ENCODE measurements around the gene LTC4S.
"Not testable (repeated sequence)": the region's sequence is repeated elsewhere in the genome, so short reads cannot be mapped to it uniquely, and the experiment has no call there.

Gene LTC4S

DNA sequence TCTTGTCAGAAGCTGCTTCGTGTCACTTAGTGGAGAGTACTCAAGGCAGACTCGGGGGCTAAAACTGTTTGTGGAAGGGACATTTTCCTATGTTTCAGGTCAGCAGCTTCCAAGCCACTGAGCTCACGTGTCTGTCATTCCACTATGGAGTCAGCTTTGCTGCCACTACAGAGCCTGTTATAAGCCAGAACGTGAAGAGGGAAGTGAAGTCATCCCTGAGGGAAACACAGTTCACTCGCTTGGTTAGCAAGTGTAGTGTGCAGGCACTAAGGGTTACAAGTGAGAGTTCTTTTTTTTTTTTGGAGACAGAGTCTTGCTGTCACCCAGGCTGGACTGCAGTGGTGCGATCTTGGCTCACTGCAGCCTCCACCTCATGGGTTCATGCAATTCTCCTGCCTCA is 24.5 kb upstream of the LTC4S start:
- H3K4me3 ChIP-seq (ENCODE audit: low read depth, low read length): no peak overlapping the region

DNA sequence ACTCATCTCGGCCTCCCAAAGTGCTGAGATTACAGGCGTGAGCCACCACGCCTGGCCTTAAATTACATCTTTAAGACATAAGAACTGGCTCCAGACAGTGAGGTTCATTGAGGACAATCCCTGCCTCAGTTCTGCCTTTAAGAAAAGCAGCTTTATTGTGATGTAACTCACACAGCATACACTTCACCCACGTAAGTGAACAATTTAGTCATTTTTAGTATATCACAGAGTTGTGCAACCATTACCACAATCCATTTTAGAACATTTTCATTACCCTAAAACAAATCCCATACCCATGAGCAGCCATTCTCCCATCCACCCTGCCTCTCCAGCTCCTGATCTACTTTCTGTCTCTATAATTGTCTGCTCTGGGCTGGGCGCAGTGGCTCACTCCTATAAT is 24.0 kb upstream of the LTC4S start:
- H3K4me3 ChIP-seq (ENCODE audit: low read depth, low read length): no peak overlapping the region

DNA sequence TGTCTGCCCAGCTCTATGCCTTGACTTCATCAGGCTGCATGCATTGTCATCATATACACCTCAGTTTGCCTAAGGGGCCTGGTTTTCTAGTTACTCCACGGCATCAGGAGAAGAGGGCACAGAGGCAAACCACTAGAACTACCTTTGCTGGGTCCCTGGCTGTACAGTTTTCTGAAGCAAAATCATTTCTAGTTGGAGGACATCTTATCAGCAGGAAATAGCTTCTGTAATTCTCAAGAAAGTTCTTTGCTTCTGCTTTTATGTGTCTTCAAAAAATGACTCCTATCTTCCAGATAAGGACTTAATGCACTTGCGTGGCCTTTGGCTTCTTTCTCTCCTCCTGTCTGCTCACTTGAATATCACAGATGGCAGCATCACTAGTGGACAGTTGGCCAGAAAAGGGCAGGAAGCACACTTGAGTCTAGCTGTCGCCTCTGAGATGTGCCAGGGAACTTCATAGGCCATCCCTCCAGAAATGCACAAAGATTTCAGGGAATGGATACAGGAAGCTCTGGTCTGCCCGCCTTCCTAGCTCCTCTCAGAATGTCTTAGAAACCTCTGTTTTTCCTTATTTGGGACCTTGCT is 22.4 kb upstream of the LTC4S start:
- H3K4me3 ChIP-seq (ENCODE audit: low read depth, low read length): no peak overlapping the region

DNA sequence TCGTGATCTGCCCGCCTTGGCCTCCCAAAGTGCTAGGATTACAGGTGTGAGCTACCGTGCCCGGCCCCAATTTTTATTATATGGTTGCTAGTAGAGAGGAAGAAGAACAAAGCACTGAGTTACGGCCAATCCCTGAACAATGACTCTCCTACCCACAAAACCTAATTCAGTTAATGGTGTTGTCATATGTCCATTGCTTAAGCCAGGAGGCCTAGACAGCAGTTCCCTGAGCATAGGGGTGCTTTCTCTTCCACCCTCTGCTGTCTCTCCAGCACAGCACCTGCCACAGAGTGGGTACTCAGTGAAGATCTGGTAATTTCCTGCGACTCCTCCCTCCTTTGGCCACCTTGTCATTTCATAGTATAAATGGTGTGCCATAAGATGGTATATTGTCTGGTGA is 21.4 kb upstream of the LTC4S start:
- no peak overlapping the region for H3K4me3 ChIP-seq (ENCODE audit: low read depth, low read length)

DNA sequence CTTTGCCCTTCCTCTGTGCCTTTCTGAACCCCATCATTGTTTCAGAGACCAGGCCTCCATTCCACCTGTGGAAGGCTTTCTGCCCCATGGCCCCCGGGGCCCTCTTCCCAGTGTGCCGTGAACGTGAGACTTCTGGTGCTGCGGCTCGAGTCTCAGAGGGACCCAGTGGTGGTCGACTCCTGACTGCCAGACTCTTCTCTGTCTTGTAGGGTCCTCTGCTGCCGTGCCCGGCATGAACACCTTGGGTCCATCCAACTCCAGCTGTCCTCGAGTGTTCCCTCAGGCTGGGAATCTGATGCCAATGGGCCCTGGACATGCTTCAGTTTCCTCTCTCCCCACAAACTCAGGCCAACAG is 20.1 kb upstream of the LTC4S start:
- H3K4me3 ChIP-seq (ENCODE audit: low read depth, low read length): no peak overlapping the region

DNA sequence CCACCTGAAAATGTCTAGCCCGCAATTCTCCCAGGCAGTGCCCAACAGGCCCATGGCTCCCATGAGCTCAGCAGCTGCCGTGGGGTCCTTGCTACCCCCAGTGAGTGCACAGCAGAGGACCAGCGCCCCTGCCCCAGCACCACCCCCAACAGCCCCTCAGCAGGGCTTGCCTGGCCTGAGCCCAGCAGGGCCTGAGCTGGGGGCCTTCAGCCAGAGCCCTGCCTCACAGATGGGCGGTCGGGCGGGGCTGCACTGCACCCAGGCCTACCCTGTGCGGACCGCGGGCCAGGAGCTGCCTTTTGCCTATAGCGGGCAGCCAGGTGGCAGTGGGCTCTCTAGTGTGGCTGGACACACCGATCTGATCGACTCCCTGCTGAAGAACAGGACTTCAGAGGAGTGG is 19.3 kb upstream of the LTC4S start:
- no peak overlapping the region for H3K4me3 ChIP-seq (ENCODE audit: low read depth, low read length)

DNA sequence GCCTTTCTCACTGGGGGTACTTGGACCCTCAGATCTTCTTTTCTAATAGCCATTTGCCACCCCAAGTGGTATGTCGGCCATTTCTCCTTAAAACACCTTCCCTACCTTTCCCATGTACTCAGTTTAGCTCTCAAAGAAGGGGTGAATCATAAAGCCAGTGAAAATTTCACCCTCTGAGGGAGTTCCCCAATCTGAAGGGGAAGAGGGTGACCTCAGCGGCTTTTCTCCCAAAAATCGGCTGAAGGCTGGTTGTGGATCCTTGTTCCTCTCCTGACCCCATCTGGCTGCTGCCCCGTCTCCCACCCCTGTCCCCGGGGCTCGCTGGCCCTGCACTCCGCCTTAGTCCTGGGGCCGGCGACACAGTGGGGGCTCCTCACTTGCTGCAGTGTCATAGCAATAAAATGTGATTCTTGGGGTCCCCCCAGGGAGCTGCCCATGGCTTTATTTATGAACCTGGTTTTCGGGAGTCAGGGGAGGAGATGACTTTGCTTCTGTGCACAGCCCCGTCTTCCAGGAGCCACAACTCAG is 17.3 kb upstream of the LTC4S start:
- H3K4me3 ChIP-seq (ENCODE audit: low read depth, low read length): no peak overlapping the region

DNA sequence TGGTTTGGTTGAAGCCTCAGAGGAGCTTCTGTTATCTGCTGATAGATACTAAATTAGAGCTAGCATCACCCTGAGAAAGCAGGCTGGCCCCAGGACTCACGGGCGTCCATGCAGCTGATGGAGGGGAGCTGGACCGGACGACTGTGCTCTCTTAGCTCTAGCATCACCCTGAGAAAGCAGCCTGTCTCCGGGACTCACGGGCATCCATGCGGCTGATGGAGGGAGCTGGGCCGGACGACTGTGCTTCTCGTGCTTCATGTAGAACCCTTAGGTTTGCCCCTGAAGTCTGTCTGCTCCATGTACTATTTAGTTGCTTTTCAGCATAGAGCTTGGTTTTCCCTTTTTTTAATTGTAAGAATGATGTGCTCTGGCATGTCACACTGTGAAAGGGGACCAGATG is 16.3 kb upstream of the LTC4S start:
- H3K4me3 ChIP-seq (ENCODE audit: low read depth, low read length): no peak overlapping the region

DNA sequence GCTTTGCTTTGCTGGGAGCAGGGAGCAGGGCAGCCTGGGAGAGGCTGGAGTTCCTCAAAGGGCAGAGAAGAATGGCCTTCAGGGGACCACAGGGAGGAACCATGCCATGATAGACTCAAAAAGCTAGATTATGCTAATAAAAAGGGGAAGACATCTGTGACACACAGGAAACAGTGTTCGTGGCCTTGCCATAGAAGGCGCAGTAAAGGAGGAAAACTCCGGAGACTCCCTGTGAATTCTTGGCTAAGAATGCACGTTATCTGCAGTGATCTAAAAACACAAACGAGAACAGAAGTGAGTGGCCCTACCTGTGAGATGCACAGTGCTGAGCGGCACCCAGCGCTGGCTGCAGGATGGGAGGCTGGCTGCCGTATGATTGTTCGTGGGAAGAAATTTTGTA is 15.9 kb upstream of the LTC4S start:
- H3K4me3 ChIP-seq (ENCODE audit: low read depth, low read length): no peak overlapping the region

DNA sequence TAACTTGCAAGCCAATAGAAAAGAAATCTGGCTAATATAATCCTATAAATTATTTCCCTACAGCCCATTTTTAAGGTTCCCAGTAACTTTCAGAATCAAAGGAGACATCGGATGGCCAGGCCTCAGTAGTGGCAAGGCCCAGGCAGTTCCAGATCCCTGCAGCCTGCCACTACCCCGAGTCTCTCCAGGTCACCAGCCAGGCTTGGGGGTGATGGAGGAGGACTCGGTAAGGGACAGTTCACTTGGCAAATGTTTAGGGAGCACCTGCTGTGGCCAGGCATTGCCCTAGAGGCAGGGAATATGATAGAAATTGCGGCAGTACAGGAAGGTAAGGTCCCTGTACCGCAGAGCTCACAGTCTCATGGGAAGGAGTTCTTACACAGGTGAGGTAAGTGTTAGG is 15.2 kb upstream of the LTC4S start:
- H3K4me3 ChIP-seq (ENCODE audit: low read depth, low read length): no peak overlapping the region

DNA sequence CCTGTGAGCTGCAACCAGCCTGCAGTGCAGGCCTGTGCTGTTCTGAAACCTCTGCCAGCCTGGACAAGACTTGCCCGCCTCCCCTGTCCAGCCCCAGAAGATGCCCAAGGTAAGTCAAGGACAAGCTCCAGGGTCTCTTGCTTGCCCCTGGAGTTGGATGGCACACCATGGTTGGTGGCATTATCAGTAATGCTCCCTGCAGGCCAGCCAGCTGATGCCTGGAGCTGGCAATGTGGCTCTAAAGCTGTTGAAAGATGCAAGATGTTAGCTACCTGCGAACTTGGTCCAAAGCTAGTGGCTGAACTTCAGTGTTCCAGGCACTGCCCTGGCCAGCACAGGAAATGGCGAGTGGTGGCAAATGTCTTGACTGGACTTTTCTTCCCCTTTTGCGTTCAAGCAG is 14.0 kb upstream of the LTC4S start:
- H3K4me3 ChIP-seq (ENCODE audit: low read depth, low read length): no peak overlapping the region

DNA sequence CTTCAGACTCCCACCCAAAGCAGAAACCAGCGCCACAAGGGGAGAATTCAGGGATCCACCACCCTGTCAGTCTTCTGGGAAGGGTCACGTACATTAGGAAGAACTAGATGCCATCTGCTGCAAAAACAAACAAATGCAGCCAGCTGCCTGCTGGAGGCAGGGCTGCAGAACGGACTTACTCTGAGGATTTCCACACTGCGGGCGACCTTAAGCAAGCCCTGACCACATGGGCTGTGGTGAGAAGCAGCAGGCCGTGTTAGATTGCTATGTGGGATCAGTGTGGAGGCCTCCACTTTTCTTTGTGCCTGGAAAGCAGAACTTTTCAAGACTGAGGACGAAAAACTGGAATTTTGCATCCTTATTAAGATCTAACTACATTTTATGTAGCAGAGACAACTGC is 13.4 kb upstream of the LTC4S start:
- H3K4me3 ChIP-seq (ENCODE audit: low read depth, low read length): no peak overlapping the region

DNA sequence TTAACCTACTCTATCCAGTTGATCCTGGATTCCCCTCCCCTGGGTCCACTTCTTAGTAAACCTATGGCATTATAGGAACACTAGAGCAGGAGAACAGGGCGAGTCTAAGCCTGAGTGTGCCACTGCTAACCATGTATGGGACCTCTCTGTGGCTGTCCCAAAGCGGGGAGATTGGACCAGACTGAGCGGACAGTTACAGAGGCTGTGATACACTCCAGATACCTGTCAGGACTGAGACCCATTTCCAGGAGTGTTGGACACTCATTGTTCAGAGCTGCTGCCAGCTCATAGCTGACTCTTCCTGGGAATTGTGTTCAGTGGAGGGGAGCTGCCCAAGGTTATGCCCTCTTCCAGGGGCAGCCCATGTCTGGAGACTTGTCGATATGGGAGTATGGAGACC is 11.9 kb upstream of the LTC4S start:
- no peak overlapping the region for H3K4me3 ChIP-seq (ENCODE audit: low read depth, low read length)

DNA sequence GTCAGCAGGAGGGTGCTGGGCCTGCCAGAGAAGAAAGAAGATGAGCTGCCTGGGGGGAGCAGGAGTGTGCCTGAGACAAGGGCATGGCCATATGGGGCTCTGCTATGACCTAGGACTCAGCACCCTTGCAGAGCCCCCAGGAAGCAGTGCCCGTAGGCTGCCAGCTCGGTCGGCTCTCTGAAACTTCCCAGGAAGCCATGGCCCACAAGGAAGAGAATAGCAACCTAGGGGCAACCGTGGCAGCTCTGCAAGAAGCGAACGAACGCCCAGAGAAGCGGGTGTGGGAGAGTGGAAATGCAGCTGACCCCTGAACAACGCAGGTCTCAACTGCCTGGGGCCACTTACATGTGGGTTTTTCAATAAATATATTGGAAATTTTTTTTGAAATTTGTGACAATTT is 10.7 kb upstream of the LTC4S start:
- H3K4me3 ChIP-seq (ENCODE audit: low read depth, low read length): no peak overlapping the region

DNA sequence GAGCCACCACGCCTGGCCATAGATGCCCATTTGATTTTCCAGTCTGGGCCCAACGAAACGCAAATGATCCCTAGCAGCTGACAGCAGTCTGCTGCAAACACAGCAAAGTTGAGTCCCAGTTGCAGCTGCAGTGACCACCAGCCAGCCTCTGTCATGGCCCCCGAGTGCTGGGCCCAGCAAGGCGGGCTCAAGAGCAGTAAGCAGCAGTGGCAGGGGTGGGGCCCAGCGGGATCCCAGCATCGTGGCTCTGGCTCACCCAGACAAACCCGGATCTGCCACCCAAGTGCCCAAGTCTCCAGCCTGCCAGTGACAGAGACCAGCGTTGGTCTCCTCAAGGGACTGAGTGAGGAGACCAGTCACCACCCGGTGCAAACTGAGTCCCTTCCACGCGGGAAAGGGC is 6.9 kb upstream of the LTC4S start:
- no peak overlapping the region for H3K4me3 ChIP-seq (ENCODE audit: low read depth, low read length)

DNA sequence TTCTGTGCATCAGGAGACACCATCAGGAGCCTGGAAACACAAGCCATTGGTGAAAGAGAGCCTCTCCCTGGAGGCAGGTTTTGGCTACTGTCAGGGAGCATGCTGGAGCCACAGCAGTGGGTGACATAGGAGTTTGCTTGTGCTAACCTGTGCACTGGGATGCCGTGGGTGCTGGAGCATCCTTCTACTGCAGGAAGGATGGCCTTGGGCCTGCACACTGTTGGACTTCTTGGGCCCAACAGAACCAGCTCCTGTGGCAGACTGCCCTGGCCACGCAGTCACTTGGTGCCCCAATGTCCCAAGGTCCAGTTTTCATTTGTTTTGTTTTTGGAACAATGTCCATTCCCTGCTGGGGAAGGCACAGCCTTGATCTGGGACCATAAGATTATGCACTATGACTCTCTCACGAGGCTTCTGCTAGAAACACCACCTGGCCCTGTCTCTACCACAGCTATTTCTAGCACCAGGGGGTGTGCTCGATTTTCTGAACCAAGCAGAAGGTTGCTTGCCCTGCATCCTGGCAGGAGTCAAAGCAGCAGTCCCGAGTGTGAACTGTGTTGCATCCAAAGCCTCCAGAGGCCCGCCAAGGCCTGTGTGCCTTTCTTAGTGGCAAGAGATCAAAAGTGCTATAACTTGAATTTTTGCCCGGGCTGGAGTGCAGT is 5.5 kb upstream of the LTC4S start:
- no peak overlapping the region for H3K4me3 ChIP-seq (ENCODE audit: low read depth, low read length)

DNA sequence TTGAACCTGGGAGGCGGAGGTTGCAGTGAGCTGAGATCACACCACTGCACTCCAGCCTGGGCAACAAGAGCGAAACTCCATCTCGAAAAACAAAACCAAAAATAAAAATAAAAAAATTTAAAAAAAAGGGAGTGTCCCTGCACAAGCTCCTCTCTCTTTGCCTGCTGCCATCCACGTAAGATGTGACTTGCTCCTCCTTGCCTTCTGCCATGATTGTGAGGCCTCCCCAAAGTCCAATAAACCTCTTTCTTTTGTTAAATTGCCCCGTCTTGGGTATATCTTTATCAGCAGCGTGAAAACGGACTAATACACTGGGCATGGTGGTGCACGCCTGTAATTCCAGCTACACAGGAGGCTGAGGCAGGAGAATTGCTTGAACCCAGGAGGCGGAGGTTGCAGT is 4.5 kb upstream of the LTC4S start:
- not testable (repeated sequence) for H3K4me3 ChIP-seq (ENCODE audit: low read depth, low read length)

DNA sequence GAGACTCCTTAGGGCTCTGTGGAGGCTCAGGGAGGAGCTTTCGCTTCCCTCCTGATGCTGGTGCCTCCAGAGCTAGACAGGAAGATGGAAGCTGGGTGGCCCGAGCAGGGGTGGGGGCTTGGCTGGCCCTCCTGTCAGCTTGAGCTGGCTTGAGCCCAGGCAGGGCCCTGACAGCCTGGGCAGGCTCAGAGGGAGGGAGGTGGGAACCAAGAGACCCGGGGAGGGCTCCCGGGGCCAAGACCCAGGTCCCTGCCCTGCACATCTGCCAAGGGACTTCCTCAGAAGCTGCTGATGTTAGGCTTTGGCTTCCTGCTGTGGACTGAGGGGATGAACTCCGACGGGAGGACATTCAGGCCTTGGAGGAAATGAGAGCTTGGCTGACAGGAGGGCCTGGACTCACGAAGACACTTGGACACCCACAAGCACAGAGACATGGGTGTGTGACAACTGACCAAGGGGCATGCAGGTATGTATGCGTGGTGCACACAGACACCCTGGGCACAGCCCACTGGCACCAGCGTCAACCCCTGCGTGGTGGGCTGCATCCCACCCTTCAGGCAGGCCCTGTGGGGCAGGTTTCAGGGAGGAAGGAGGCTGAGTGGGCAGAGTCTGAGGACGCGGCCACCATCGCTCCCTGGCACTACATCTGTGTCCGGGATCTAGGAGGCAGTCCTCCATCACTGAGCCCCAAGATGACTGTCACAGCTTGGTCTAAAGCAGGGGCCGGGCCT is 1.7 kb upstream of the LTC4S start:
- no peak overlapping the region for H3K4me3 ChIP-seq (ENCODE audit: low read depth, low read length)

DNA sequence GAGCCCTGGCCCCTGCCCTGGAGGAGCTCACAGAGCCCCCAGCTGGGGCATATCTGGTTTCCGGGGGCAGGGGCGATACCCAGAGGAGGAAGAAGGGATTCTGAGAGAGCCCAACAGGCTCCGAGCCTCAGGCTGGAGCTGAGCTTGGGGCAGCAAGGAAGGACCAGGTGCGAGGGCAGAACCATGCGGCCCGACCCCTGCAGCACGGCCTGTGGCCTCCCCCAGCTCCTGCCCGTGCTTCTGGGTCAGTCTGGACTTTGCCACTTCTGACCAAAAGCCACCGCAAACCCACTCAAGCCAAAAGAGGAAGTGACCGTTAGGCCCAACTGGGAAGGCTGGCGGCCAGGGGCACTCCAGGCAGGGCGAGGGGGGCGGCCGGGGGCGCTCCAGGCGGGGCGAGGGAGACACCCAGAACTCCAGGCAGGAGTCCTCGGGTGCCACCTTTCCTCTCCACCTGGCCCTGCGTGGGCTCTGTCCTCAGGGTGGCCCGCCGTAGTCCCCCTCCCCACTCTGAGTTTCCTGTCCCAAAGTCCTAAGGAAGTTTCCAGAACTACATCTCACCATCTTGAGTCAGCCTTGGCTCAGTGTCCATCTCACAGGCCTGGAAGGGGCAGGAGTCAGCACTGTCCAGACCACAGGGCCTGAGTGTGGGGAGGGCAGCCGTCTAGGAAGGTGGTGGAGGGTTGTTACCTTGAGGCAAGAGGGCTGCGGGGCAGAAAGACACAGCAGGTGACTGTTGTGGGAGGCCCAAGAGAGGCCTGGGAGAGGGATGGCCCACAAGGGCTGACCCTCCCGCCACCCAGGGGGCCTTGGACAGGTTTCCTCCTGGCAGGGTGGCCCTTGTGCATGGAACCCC is 946 bp upstream of the LTC4S start:
- no peak overlapping the region for H3K4me3 ChIP-seq (ENCODE audit: low read depth, low read length)

DNA sequence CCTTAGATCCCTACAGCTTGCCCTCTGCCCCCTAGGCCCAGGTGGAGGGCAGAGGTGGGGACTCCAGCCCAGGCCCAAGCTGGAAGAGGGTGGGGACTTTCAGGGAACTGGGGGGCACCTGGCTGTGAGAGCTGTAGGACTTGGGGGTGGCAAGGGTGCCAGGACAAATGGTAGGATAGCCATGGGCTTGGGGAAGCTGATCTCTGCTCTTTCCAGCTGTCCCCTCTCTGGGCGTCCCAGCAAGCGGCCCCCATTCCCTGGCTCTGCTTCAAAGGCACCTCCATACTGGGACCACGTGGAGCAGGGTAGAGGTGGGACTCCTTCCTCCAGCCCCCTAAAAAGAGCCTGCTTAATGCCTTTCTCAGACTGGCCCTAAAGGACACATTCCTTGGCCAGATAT is 385 bp downstream of the LTC4S start:
- no peak overlapping the region for H3K4me3 ChIP-seq (ENCODE audit: low read depth, low read length)

DNA sequence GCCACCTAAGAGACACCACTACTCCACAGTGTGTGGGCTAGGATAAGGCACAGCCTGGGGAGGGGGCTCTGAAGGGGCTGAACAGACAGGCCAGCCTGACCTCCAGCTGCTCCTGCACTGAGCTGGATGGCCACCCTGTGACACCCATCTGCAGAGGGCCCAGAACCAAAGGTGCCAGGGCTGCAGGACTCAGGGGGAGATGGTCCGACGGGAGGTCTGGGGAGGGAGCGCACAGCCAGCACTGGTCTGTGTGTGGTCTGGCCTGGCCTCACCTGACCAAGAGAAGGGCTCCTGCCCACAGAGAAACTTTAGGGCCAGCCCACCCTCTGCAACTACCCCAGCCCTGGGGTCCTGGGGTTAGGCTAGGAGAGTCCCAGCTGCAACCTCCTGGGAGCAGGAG is 789 bp downstream of the LTC4S start:
- H3K4me3 ChIP-seq (ENCODE audit: low read depth, low read length): no peak overlapping the region

Measured in iPS-11a (cell line).